Measurements from ENCODE around the gene COMMD4. TPM values are rescaled to one million over a fixed set of nuclear protein-coding genes. Genes with fewer than 3 reads are reported as not detected.
A peak's percentile ranks its signal among the peaks of the same experiment; 100 is the strongest.
"Not testable (repeated sequence)": the region's sequence is repeated elsewhere in the genome, so short reads cannot be mapped to it uniquely, and the experiment has no call there.

Gene COMMD4
- 10 to 100 TPM; 29.0 to 33.2 TPM for total RNA-seq
- long read RNA-seq, donor 1, transcript COMMD4-201 (8 exons, 1,067 nt), result major isoform, 7 of 8 reads
- long read RNA-seq, donor 1, partial matches to known transcripts, result 0 of 8 reads
- long read RNA-seq, donor 1, other reads (novel, unspliced or antisense), result 1 of 8 reads
- long read RNA-seq, donor 2, full-length matches to known transcripts, result 19 of 22 reads
- long read RNA-seq, donor 2, partial matches to known transcripts, result 0 of 22 reads
- long read RNA-seq, donor 2, other reads (novel, unspliced or antisense), result 3 of 22 reads

DNA sequence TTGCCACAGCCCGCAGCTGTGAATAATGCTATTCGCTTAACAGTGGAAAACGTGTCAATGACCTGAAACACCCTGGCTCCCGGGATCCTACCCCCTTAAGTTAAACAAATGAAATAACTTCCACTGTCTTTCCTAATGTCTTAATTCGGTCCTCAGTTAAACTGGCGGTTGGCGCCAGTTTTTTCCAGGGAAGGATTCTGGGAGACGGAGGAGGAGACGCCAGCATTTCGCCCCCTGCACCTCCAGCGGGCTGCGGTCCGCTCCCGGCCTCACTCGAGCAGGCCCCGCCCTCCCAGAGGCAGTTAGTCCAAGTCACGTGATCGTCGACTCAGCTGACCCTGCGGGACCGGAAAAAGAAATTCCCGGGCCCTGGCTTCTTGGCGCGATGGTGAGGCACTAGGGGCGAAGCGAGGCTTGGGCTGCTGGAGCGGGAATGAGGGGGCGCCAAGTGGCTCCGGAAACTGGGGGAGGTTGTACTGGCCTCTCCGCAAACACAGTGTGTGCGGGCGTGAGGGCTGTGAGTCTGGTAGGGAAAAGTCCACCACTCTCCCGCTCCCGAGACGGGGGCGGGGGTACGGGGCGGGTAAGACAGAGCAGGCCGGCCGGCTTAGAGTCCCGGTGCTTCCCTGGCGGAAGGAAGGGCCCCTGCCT is at the start of gene COMMD4:
TSS of gene COMMD4 (plus strand) at position 359 of the 651 bp plus-strand sequence. CDS start at position 386, 27 bp downstream.
- intact Hi-C loops (cut with DNase I), result no loop called here
- peak; percentile 98 for DNase-seq (ENCODE audit: low spot score)

DNA sequence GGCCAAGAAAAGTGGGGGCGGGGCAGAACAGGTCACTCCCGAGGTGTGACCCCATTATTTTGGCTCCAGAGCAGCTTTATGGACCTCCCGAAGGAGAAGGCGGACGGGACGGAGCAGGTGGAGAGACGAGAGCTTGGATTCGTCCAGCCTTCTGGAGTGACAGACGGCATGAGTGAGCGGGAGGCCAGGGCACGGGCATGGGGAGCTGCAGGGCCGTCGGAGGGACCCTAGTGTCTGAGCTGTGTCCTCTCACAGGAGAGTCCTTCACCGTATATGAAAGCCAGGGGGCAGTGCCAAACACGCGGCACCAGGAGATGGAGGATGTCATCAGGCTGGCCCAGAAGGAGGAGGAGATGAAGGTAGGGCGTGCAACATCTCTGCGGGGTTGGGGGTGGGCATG is 42.2 kb upstream of the COMMD4 start:
- intact Hi-C loops (cut with DNase I); DNase-seq (ENCODE audit: low spot score): not testable (repeated sequence)

DNA sequence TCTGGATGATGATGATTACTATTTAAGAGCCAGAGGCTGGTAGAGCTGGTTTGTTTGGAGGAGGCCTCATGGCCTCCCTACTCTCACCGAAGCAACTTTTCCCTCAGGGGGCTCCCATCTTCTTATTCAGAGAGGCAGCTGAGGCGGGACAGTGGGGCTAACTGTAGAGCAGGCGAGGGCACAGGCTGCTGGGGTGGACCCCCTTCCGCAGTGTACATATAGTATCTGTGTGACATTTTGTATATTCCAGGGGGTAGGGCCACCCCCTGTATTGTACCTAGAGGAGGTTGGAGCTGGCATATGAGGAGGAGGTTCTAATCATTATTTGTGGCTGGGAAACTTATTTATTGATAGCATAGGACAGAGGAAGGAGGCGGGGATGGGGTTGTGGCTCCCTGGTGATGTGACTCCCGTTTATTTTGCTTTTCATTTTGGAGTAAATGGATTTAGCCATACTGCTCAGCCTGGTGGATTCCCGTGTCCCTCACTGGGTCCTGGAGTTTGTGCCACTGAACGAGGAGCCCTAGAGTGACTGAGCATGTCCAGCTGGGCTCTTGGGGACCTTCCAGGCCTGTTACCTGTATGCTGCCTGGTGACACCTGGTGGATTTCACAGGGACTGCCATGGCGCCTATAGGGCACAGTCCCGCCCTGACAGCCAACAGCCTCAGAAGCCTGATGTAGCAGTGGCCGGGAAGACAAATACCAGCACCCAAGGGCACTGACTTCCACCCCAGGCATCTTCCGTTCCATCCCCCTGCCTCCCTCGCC is 37.1 kb upstream of the COMMD4 start:
- intact Hi-C loops (cut with DNase I); DNase-seq (ENCODE audit: low spot score): not testable (repeated sequence)

DNA sequence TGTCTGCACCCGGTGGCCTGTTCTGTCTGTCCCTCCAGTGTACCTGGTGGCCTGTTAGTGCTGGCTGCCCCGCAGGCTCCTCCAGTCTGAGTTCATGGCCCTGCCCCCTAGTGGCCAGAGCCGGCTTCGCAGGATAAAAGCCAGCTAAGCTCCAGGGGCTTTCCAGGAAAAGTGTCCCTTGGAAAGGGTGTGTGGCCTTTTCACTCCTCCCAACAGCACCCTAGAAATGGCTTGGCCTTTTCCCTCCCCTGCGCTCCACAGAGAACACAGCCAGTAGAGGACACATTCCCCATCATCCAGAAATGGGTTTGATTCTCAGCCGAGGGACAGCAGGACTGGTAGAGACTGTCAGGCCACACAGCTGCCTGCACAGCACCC is 36.6 kb upstream of the COMMD4 start:
- intact Hi-C loops (cut with DNase I), result not testable (repeated sequence)
- peak; percentile 88 for DNase-seq (ENCODE audit: low spot score)

DNA sequence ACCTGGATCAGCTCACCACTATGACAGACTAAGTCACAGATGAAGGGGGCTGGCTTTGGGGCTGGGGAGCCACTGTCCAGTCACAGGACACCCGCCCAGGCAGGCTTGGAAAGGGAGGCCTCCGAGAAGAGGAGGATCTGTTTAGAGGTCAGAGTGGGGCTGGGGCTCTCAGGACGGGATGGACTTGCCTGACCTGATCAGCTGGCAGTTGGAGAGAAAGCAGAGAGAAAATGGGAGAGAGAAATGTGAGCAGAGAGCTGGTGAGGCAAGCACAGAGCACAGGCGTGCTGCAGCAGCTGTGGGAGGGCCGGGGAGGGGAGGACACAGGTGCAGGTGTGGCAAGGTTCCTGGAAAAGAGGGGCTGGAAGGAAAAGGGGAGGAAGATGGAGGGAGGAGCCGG is 35.8 kb upstream of the COMMD4 start:
- intact Hi-C loops (cut with DNase I), result loop anchor here in 1 of 2 donors (5.0 to 10.0 kb wide), 2 partner anchors 65 to 268 kb away; no protein-coding TSS in a partner anchor
- DNase-seq (ENCODE audit: low spot score), result not testable (repeated sequence)

DNA sequence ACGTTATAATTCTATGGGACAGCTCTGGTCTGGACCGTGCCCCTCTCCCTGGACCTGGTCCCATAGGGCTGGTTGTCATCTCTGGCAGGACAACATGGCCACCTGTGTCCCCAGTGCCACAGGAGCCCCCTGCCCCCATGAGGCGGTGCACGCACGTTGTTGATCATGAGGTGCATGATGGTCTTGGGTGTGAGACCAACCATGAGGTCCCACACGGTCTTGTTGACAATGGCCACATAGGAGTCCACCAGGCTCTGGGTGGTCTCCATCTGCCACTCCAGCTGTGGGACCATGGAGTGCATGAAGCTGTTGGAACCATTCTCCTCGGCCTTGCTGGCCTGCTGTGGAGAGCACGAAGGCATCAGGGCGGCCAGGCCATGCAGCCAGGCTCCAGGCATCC is 33.5 kb upstream of the COMMD4 start:
- intact Hi-C loops (cut with DNase I), result loop anchor here in 1 of 2 donors (5.0 to 10.0 kb wide), 2 partner anchors 68 to 270 kb away; no protein-coding TSS in a partner anchor
- no peak for DNase-seq (ENCODE audit: low spot score)

DNA sequence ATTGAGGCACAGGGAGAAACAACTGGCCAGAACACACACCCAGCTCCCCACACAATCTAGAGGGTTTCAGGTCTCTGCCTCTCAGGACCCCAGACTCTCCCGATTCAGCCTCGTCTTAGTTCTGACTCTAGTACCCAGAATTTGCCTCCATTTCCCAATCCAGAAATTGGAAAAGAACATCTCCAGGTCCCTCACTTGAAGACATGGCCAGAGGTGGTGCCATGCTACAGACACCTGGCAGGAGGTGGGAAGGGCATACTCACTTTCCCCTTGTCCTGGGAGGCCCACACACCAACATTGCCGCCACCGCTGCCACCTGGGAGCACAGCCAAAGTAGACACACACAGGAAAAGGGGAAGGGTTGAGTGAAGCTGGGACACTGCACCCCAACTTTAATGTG is 33.1 kb upstream of the COMMD4 start:
- DNase-seq (ENCODE audit: low spot score), result not testable (repeated sequence)
- intact Hi-C loops (cut with DNase I), result loop anchor here in 1 of 2 donors (5.0 to 10.0 kb wide), 2 partner anchors 68 to 270 kb away; no protein-coding TSS in a partner anchor

DNA sequence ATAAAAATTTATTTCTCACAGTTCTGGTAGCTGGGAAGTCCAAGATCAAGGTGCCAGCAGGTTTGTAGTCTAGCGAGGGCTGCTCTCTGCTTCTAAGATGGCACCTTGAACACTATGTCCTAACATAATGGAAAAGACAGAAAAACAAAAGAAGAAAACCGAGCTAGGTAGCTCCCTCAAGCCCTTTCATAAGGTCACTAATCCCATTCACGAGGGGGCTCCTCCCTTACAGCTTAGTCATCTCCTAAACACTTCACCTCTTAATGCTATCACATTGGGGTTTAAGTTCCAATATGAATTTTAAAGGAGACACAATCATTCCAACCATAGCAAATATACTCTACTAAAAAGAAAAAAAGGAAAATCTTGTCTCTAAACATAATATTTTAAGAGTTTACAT is 29.7 kb upstream of the COMMD4 start:
- DNase-seq (ENCODE audit: low spot score), result no peak
- intact Hi-C loops (cut with DNase I), result loop anchor here in 1 of 2 donors (10.0 kb wide), 1 partner anchor 71 kb away; no protein-coding TSS in a partner anchor

DNA sequence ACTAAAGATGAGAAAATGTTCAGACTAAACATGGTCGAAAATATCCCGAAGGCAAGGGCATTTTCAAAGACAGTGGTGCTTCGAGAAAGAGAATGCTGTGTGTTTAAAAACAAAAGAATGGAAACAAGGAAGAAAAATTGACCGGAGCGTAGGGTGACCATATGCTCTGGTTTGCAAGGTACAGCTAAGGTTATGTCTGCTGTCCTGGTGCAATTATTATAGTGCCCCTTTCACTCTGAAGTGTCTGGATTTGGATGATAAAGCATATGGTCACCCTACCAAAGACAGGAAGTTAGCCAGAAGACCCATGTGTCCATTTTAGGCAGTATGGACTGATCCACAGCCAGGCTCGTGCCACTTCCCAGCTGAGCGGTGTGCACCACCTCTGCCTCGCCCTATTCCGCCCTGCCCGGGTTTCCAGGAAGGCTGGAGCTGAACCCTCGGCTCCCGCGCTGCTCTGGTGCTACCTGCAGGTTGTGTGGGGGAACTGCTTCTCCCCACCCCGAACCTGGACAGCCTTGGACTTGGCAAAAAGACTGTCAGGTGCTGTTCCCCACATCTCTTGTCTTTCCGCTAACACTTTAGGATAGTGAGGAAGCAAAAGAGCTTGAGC is 28.0 kb upstream of the COMMD4 start:
- no peak for DNase-seq (ENCODE audit: low spot score)

DNA sequence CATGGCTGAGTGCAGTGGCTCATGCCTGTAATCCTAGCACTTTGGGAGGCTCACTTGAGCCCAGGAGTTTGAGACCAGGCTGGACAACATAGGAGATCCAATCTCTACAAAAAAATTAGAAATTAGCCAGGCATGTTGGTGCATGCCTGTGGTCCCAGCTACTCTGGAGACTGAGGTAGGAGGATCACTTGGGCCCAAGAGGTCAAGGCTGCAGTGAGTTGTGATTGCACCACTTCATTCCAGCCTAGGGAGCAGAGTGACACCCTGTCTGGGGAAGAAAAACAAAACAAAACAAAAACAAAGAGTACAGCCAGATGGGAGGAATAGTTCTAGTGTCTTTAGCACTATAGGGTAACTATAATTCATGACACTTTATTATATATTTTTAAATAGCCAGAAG is 26.2 kb upstream of the COMMD4 start:
- intact Hi-C loops (cut with DNase I), result loop anchor here in 1 of 2 donors (10.0 kb wide), 1 partner anchor 75 kb away; no protein-coding TSS in a partner anchor
- DNase-seq (ENCODE audit: low spot score), result no peak

More for the DNA sequence above, 28.0 kb upstream of the COMMD4 start:
- intact Hi-C loops (cut with DNase I), result loop anchor here in 1 of 2 donors (10.0 kb wide), 1 partner anchor 73 kb away; no protein-coding TSS in a partner anchor

DNA sequence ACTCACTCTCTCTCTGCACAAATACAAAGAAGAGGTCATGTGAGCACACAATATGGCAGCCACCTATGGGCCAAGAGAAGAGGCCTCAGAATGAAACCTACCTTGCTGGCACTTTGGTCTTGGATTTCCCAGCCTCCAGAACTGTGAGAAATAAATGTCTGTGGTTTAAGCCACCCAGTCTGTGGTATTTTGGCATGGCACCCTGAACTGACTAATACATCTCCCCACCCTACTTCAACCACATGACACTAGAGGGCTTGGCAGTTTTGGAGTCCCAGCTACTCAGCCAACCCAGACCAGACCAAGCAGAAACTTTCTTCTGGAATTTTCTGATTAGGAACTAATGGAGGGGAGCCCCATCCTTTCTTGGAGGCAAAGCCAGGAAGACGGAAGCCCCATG is 23.3 kb upstream of the COMMD4 start:
- DNase-seq (ENCODE audit: low spot score); intact Hi-C loops (cut with DNase I): not testable (repeated sequence)

DNA sequence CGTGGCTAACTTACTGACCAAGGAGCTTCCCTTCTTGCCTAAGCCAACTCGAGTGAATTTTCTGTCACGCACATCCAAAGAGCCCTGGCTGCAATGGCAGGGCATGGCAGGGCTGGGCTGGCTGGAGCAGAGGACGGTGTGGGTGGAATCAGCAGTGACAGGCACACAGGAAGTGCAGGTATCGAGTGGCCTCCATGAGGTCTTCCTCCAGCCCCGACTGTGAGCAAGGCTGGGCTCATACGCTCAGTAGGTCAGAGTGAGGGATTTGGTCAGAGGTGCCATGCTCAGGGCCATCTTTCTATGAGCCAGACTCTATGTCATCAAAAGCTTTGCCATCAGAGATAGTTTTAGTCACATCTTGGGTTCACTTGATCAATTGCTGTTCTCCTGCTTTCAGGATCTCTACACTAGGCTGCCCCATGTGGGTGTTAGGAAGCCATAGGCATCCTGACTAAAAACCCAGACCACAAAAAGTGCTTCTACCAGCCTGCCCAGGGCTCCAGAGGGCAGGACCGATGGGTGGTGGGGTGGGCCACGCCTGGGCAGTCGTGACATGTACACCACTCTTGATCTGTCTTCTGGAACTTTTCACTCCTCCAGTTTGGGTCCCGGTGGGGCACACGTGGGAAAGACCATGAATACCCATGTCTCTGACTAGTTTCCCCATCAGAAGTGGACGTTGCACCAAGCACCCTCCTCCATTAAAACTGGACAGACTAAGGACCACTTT is 22.6 kb upstream of the COMMD4 start:
- no peak for DNase-seq (ENCODE audit: low spot score)
- intact Hi-C loops (cut with DNase I), result no loop called here

DNA sequence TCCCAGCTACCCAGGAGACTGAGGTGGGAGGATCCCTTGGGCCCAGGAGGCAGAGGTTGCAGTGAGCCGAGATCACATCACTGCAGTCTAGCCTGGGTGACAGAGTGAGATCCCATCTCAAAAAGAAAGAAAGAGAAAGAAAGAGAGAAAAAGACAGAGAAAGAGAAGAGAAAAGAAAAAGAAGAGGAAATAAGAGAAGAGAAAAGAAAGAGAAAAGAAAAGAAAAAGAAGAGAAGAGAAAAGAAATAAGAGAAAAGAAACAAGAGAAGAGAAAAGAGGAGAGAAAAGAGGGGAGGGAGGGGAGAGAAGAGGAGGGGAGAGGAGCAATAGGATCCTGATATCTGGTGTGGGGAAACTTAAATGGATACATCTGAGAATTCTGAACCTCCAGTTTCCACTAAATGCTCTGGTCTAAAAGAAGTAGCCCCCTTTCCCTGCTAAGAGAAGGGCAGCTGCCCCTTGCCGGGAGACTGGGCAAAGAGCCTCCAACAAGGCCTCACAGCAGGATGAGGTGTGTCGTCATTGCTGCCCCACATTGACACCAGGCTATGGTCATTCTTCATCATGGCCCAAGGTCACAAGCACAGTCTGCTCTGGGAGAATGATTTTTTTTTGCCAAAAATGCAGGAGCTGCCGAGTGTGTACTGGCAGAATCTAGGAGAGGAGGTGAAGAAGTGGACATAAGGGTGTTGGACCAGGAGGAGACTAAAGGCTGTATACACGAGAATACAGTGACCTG is 21.1 kb upstream of the COMMD4 start:
- no peak for DNase-seq (ENCODE audit: low spot score)
- intact Hi-C loops (cut with DNase I), result no loop called here

DNA sequence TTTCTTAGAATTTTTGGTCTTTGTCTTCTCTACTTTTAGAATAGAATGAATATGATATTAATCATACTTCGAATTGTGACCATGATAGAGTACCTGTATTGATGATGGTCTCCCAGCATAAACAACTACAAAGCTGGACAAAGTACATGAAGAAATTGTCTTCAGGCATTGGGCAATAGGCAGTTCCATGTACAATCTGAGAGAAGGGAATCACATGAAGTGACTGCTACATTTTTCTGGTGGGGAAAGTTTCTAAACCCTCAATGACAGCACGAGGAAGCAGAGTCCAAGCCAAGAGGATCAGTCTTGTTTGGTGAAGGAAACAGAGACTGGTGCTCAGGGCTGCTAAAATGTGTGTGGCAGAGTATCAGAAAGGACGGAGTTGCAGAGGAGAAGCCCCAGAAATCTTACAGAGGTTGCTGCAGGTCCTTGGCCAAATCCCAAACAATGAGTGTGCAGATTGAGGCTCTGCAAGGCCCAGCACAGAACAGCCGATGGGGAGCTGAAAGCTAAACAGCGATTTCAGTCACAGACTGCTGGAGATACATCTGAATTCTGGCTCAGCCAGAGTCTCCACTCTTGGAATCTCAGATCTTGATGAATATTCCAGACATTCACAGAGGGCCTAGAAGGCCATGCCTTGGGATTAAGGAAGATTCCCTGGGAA is 16.5 kb upstream of the COMMD4 start:
- DNase-seq (ENCODE audit: low spot score); intact Hi-C loops (cut with DNase I): not testable (repeated sequence)

DNA sequence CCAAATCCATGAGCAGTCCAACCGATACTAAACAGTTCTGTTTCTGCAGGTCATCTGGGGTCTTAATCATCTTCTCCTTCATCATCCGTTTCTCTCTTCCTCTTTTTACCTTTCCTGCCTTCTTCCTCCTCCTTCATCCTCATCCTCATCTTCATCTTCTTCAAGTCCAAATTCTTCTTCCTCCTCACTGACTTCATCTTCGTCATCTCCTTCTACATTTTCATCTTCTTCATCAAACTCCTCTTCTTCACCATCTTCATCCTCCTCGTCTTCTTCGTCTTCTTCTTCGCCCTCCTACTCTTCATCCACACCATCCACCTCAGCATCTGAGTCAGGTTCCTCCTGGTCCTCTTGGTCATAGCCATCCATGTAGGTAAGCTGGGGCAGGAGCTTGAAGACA is 14.2 kb upstream of the COMMD4 start:
- no peak for DNase-seq (ENCODE audit: low spot score)
- intact Hi-C loops (cut with DNase I), result no loop called here

DNA sequence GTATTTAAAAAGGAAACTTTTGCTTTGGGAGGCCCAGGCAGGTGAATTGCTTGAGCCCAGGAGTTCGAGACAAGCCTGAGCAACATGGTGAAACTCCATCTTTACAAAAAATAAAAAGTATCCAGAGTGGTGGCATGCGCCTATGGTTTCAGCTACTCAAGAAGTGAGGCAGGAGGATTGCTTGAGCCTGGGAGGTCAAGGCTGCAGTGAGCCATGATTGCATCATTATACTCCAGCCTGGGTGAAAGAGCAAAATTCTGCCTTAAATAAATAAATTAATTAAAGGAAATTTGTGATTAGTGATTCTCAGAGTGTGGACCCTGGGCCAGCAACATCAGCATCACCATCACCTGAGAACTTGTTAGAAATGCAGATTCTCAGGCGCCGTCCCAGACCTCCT is 9.9 kb upstream of the COMMD4 start:
- DNase-seq (ENCODE audit: low spot score), result peak; percentile 6
- intact Hi-C loops (cut with DNase I), result loop anchor here in 1 of 2 donors (5.0 kb wide), 1 partner anchor 599 kb away; the partner anchor contains the start of gene CYP1A1

DNA sequence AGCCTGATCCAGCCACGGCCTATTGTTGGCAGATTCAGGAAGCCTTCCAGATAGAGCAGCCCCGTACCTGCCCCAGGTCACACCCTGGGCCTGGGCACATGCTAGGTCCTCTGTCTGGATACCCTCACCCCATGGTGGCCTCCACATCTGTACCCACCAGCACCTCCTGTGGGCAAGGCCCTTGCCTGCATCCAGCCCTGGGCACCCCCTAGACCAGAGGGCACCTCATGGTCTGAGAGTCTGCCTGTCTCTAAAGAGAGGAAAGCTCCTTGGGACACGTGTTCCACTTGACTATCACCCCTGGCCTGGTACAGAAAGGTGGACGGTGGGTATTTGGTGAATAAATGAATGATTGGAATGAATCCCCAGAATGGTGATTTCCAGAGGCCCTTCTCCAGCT is 8.9 kb upstream of the COMMD4 start:
- intact Hi-C loops (cut with DNase I), result loop anchor here in 1 of 2 donors (5.0 kb wide), 1 partner anchor 600 kb away; the partner anchor contains the start of gene CYP1A1
- DNase-seq (ENCODE audit: low spot score), result no peak

Measured in posterior vena cava (tissue), 2 donors.